Activated naive CD4-positive, alpha-beta T cell treated with anti-CD3 and anti-CD28 coated beads, Interleukin-2, amount 50 U/mL, for 24 hours (primary cell): ENCODE results near the gene FAM186B.

ENCODE experiments used
- H3K27ac Mint-ChIP-seq: one replicate; pipeline ENCODE4 v1.8.0; 2021; ENCODE audit warnings: mild to moderate bottlenecking, mixed read lengths
- H3K27me3 Mint-ChIP-seq: one replicate; pipeline ENCODE4 v1.8.0; 2021; ENCODE audit warnings: mixed read lengths
- H3K36me3 Mint-ChIP-seq: one replicate; pipeline ENCODE4 v1.8.0; 2021; ENCODE audit warnings: mixed read lengths
- H3K4me1 Mint-ChIP-seq: one replicate; pipeline ENCODE4 v1.8.0; 2021; ENCODE audit warnings: mixed read lengths
- H3K4me3 Mint-ChIP-seq: one replicate; pipeline ENCODE4 v1.8.0; 2021; ENCODE audit warnings: mild to moderate bottlenecking, mixed read lengths
- H3K9me3 Mint-ChIP-seq: one replicate; pipeline ENCODE4 v1.8.0; 2021; ENCODE audit warnings: mixed read lengths

FAM186B gene

DNA sequence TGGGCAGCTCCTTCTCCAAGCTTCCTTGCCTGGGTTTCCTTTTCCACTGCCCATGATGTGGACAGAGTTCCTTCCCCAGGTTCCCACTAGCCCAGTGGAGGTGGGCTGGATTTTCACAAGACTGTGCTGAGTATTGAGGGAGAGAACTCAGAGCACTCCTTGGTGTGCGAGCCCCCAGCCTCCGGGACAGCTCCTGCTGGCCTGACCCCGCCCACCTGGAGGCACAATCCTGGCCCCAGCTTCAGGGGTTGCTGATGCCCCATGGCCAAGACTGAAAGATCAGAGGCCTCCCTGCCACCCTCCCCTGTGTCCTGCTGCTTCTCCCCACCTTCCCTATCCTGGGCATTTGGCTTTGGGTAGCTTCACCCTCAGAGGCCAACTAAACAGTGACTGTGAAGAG lies 59.0 kb downstream of the FAM186B start:
- Mint-ChIP-seq H3K4me3 (no peak overlapping the region), H3K4me1 (peaks cover 13% of the 10 kb centered on the region), H3K9me3 (no peaks in the 10 kb centered on the region), H3K27ac (no peak overlapping the region), H3K27me3 (peaks cover 2% of the 10 kb centered on the region), H3K36me3 (no peaks in the 10 kb centered on the region)

DNA sequence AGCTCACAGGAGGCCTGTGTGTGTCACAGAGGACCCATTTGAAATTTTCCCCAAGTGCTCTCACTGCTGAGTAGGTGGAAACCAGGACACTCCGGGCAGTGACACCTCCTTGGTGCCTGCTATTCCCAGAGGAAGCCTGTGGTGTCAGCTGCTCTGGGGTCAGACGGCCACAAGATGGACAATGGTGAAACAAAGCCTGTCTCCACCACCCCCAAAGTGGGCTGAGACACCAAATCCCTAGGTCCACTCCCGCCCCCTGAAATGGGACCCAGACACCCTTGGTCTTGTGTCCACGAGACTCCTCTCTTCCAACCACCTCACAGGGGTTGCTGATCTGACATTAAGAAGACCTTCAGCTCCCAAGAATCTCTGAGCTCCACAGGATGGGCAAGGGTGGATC lies 59.6 kb downstream of the FAM186B start:
- no peak overlapping the region for H3K4me3 Mint-ChIP-seq
- no peaks in the 10 kb centered on the region for H3K36me3 Mint-ChIP-seq
- peaks cover 19% of the 10 kb centered on the region for H3K4me1 Mint-ChIP-seq
- no peaks in the 10 kb centered on the region for H3K9me3 Mint-ChIP-seq
- no peak overlapping the region for H3K27ac Mint-ChIP-seq
- peaks cover 2% of the 10 kb centered on the region for H3K27me3 Mint-ChIP-seq

DNA sequence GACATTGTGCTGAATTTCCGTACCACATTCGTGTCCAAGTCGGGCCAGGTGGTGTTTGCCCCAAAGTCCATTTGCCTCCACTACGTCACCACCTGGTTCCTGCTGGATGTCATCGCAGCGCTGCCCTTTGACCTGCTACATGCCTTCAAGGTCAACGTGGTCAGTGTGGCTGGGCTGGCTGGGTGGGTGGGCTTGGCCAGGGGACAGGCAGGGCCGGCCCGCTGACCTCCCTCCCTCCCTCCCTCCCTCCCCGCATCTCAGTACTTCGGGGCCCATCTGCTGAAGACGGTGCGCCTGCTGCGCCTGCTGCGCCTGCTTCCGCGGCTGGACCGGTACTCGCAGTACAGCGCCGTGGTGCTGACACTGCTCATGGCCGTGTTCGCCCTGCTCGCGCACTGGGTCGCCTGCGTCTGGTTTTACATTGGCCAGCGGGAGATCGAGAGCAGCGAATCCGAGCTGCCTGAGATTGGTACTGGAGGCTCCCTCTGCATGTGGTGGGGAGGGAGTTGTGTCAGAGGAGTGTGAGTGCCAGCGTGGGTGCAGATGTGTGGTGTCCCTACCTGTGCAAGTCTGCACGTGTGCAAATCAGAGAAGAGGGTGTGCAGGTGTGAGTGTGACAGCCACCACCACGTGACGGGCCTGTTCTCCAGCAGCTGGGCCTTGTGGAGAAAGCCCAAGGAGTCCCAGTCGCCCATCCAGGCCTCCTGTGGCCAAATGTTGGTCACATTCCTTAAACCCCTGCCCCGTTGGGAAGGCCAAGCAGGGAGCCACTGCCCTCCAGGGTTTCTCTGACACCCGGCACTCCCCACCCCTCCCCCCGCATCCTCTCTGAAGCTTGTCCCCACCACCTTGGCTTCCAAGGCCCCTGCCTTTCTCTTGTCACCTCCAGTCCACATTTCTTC lies 61.3 kb downstream of the FAM186B start:
- no peak overlapping the region for H3K27ac Mint-ChIP-seq

DNA sequence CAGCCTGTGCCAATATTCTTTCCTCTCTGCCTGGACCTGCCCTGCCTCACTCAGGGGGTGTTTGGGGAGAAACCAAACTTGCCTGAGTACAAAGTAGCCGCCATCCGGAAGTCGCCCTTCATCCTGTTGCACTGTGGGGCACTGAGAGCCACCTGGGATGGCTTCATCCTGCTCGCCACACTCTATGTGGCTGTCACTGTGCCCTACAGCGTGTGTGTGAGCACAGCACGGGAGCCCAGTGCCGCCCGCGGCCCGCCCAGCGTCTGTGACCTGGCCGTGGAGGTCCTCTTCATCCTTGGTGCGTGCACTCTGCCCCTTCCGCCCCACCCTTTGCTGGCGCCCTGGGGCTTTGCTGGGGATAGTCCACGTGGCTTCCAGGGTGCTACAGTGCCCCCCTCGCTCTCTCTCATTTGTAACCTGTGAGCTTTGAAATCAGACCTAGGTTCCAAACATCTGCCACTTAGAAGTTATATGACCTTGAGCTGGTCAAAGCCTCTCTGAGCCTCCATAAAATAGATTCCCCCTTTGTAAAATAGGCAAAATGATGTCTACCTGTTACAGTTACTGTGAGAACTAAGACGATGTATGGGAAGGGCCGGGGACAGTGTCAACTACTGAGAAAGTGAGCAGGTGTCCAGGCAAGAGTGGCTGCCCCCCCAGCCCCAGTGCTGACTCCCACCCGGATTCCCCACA lies 62.1 kb downstream of the FAM186B start:
- no peak overlapping the region for H3K27ac Mint-ChIP-seq
- H3K4me1 Mint-ChIP-seq = peaks cover 22% of the 10 kb centered on the region
- H3K27me3 Mint-ChIP-seq = peaks cover 2% of the 10 kb centered on the region
- H3K4me3 Mint-ChIP-seq = no peak overlapping the region
- H3K36me3 Mint-ChIP-seq = no peaks in the 10 kb centered on the region
- H3K9me3 Mint-ChIP-seq = no peaks in the 10 kb centered on the region

More for the DNA sequence above, 61.3 kb downstream of the FAM186B start:
- no peak overlapping the region for H3K4me3 Mint-ChIP-seq
- no peaks in the 10 kb centered on the region for H3K9me3 Mint-ChIP-seq
- peaks cover 2% of the 10 kb centered on the region for H3K27me3 Mint-ChIP-seq
- no peaks in the 10 kb centered on the region for H3K36me3 Mint-ChIP-seq
- H3K4me1 Mint-ChIP-seq = peaks cover 26% of the 10 kb centered on the region

DNA sequence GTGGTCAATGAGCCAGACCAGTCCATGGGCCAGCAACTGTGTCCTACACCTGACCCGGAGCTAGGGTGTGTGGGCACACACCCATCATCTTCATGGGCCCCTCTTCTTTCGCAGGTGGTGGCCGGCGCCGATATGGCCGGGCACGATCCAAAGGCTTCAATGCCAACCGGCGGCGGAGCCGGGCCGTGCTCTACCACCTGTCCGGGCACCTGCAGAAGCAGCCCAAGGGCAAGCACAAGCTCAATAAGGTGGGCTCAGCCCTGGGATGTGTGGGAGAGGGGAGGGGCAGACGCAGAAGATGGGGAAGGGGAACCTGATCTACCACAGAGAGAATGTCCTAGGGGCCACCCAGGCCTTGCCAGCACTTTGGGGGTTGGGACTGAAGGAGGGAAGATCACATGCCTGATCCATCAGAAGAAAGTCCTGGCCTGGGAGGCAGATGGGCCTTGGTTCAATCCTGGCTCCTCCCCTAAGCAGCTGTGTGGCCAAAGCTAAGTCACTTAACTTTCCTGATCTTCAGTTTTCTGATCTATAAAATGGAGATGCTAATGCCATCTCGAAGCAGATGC lies 62.8 kb downstream of the FAM186B start:
- H3K4me1 Mint-ChIP-seq = peaks cover 17% of the 10 kb centered on the region
- no peaks in the 10 kb centered on the region for H3K36me3 Mint-ChIP-seq
- no peaks in the 10 kb centered on the region for H3K27me3 Mint-ChIP-seq
- H3K27ac Mint-ChIP-seq = no peak overlapping the region
- no peak overlapping the region for H3K4me3 Mint-ChIP-seq
- H3K9me3 Mint-ChIP-seq = no peaks in the 10 kb centered on the region

DNA sequence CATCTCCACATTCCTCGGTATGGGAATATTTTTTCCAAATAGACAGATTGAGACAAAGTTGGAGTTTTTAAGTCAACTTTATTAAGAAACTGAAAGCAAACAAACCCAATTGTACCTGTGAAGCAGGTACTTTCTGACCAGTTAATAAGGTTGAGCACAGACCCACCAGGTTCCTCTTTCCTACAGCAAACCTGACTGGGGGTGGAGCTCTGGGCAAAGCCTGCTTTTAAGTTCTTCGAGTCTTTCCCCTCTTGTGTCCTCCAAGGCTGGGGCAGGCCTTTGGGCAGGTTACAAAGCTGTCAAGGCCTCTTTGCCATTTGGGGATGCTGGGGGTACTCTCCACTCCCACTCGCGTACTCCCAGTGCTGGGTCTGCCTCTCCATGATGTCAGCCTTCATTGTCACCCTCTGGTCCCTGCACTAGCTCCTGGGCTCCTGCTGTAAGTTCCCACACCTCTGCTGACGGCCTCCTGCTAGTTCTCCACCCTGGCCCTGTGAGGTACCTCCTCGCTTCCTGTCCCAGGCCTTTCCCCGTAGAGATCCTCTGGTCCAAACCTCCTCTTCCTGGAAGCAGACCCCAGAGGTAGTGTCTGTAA lies 63.4 kb downstream of the FAM186B start:
- Mint-ChIP-seq H3K4me1 (peaks cover 17% of the 10 kb centered on the region), H3K36me3 (no peaks in the 10 kb centered on the region), H3K4me3 (no peak overlapping the region), H3K9me3 (no peaks in the 10 kb centered on the region), H3K27ac (no peak overlapping the region), H3K27me3 (no peaks in the 10 kb centered on the region)

DNA sequence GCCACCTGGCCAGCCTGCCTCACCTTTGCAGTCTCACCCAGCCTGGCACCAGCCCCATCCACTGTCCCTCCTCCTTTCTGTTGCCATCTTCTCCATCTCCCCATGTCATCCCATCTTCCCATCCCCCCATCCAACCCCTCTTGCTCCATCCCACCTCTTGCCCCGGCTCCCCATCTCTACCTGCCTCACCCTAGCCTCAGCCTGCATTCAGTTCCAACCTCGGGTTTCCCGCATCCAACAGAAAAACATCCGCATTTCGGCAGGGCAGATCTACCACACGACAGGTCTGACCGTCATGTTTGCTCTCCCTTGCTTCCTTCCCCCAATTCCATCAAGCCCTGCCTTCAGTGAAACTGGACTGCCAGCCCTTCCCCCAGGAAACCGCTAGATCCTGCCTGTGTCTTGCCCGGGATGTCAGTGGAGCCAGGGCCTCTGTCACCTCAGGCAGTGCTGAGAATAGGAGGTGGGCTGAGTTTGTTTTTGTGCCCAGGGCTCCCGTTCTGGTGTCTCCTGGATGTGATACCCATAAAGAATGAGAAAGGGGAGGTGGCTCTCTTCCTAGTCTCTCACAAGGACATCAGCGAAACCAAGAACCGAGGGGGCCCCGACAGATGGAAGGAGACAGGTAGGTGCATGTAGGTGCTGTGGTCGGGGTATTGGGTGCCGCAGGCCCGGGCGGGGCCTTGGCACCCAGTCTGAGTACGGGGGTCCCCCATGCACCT lies 64.1 kb downstream of the FAM186B start:
- H3K27ac Mint-ChIP-seq = no peak overlapping the region
- H3K4me3 Mint-ChIP-seq = peak overlapping the region; percentile 20
- no peaks in the 10 kb centered on the region for H3K27me3 Mint-ChIP-seq

DNA sequence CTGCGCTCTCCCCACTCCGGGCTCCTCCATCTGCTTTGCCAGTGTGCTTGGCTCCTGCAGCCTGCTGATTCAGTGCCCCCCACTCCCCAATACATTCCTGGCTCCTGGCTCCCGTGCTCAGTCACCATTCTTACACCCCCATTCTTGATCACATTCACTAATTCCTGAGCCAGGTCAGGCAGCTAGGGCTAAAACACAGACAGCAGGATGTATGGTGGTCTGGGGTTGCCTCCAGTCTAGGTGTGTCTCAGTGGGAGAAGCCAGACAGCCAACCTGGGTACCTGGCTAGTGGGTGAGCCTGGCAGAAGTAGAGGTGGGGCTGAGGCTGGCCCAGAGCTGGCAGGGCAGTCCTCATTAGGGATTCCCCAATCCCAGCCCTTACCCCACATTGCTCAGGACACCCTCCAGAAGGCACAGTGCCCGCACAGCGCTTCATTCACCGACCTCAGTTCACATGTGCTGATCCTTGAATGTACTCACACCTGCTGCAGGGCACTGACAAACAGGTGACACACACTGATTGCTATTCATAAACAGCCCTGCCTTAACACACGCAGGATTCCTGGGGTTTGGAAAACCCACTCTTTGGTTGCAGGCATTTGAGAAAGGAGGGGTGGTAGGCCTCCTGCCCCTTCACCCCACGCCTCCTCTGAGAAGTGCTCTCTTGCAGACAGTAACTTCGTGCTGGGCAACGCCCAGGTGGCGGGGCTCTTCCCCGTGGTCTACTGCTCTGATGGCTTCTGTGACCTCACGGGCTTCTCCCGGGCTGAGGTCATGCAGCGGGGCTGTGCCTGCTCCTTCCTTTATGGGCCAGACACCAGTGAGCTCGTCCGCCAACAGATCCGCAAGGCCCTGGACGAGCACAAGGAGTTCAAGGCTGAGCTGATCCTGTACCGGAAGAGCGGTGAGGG lies 65.0 kb downstream of the FAM186B start:
- Mint-ChIP-seq H3K9me3 (no peaks in the 10 kb centered on the region), H3K36me3 (no peaks in the 10 kb centered on the region), H3K4me1 (peaks cover 17% of the 10 kb centered on the region), H3K27ac (peak overlapping the region; percentile 19), H3K4me3 (peak overlapping the region; percentile 50), H3K27me3 (no peaks in the 10 kb centered on the region)

More for the DNA sequence above, 64.1 kb downstream of the FAM186B start:
- H3K4me1 Mint-ChIP-seq = peaks cover 17% of the 10 kb centered on the region
- H3K36me3 Mint-ChIP-seq = no peaks in the 10 kb centered on the region
- H3K9me3 Mint-ChIP-seq = no peaks in the 10 kb centered on the region

DNA sequence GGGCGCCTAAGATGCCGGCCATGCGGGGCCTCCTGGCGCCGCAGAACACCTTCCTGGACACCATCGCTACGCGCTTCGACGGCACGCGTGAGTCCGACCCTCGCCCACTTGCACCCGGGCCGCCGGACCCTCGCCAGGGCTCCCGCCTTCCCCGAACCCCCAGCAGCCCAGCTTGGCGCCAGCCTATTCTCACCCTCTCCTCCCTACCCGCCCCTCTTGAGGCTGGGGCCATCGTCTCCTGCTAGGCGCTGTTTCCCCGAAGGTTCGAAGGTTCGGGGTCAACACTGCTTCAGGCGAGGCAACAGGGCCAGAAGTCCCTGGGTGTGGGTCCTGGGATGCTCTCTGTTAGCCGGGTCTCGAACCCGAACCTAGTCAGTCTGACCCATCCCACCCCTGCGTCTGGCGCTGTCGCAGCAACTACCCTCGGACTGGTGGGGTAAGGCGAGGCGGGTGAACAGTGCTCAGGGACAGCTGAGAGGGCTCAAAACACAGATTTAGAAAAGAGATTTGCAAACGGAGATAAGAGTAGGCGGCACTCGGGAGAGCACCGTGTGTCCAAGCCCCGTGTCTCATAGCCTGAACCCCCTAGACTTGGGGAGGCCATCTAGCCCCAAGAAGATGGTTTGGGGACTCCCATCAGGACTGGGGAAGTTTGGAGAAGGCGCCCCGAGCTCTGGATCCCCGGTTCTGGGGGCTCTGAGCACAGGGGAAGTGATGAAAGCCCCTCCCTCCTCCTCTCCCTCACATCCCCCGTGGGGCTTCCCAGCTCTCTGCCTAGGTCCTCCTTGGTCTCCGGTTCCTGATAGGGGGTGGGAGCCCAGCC lies 65.8 kb downstream of the FAM186B start:
- H3K9me3 Mint-ChIP-seq = no peaks in the 10 kb centered on the region
- H3K36me3 Mint-ChIP-seq = no peaks in the 10 kb centered on the region
- peaks cover 17% of the 10 kb centered on the region for H3K4me1 Mint-ChIP-seq
- H3K4me3 Mint-ChIP-seq = peak overlapping the region; percentile 64
- H3K27me3 Mint-ChIP-seq = no peaks in the 10 kb centered on the region
- peak overlapping the region; percentile 17 for H3K27ac Mint-ChIP-seq

DNA sequence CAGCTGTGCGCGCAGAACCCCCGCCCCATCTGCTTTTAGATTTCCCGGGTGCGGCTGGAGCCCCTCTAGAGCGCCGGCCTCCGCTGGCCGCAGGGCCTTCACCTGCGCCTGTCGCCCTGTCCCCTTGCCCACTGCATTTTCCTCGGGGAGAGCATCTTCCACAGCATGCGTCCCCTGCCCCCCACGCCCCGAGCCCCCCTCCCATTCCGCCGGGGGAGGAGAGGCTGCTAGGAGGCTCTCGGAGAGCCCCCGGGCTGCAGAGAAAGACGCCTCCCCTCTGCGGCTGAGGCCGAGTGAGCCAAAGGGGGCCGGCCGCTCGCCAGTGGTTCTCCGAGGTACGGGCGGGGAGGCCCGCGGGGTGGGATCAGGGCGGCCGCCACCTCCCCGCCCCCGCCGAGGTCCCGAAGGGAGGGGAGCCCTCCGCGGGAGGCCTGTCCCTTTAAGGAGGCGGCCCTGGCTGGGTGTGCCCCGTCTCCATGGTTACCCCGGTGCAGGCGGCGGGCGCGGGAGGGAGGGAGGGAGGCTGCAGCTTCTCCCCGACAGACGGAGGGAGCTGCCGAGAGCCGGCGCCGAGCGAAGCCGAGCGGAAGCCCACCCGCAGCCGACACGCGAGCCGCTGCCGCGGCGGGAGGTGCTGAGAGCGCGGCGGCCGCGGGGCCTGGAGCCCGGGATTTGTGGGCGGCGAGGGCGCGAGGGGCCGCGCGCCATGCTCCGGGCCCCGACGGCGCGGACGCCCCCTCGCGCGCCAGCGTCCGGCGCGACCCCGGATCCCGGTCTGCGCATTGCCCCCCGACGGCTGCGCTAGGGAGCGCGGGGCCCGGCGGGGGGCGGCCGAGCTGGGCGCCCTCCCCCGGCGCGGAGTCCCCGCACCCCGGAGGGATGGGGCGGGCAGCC lies 66.7 kb downstream of the FAM186B start, which contains the start of gene KCNH3:
TSS of gene KCNH3 (plus strand) at position 521 of the 894 bp plus-strand sequence. CDS start 387 bp downstream, outside the sequence.
- peaks cover 17% of the 10 kb centered on the region for H3K4me1 Mint-ChIP-seq
- peak within 1 kb of the TSS; percentile 85 for H3K4me3 Mint-ChIP-seq
- H3K27ac Mint-ChIP-seq = peak within 1 kb of the TSS; percentile 17
- no peaks in the 10 kb centered on the region for H3K27me3 Mint-ChIP-seq
- H3K36me3 Mint-ChIP-seq = no peaks in the 10 kb centered on the region
- H3K9me3 Mint-ChIP-seq = no peaks in the 10 kb centered on the region

DNA sequence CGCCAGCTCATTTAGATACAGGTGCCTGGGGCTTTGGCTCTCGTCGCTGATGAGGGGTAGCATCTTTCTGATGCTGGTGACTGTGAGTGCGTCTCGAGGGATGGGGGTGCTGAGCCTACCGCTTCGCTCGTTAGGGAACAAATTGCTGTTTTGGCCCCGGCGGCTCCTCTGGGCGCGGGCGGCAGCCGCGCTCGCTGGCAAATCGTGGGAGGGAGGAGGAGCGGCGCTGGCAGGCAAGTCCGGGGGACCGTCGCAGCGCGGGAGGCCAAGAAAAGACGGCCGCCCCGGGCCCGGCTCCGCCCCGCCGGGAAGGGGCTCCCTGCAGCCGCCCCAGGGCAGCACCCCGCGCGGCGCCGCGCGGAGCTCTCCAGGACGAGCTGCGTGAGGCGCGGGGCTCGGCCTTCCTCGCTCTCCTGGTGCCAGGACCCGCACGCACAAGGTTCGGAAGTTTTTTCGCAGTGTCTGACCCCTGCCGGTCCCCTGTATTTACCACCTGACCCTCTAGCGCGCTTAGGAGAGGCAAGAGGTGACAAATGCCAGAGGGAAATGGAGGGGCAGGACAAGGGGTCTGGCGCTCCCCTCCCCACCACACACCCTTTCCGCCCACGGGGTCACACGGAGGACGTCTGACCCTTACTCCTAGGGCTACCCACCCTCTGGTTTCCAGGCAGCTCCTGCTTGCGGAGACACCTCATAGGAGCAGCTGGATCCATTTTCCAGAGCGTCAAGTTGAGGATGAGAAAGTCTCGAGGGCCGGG lies 67.5 kb downstream of the FAM186B start:
- Mint-ChIP-seq H3K27ac (no peak overlapping the region), H3K4me3 (peak overlapping the region; percentile 85), H3K27me3 (no peaks in the 10 kb centered on the region), H3K9me3 (no peaks in the 10 kb centered on the region), H3K4me1 (peaks cover 17% of the 10 kb centered on the region), H3K36me3 (no peaks in the 10 kb centered on the region)
